Ishikawa (cell line): Measurements from ENCODE around the gene MYO7A.

Source experiments
- CEBPB ChIP-seq: IDR thresholded peaks from 2 replicates; pipeline ENCODE4 v1.6.1; 2012
- CREB1 ChIP-seq: IDR thresholded peaks from 2 replicates; pipeline ENCODE4 v1.6.1; 2012; ENCODE audit warnings: low read depth
- EGR1 ChIP-seq: IDR thresholded peaks from 2 replicates; pipeline ENCODE4 v1.6.1; 2012
- EP300 ChIP-seq: IDR thresholded peaks from 2 replicates; pipeline ENCODE4 v1.6.1; 2012; ENCODE audit warnings: borderline replicate concordance
- FOXM1 ChIP-seq: IDR thresholded peaks from 2 replicates; pipeline ENCODE4 v1.6.1; 2012; ENCODE audit warnings: low read depth, borderline replicate concordance
- NFIC ChIP-seq: IDR thresholded peaks from 2 replicates; pipeline ENCODE4 v1.6.1; 2012
- RAD21 ChIP-seq: IDR thresholded peaks from 2 replicates; pipeline ENCODE4 v1.6.1; 2012; ENCODE audit warnings: low read depth
- TAF1 ChIP-seq: IDR thresholded peaks from 2 replicates; pipeline ENCODE4 v1.6.1; 2012; ENCODE audit warnings: low read depth, mild to moderate bottlenecking
- TCF12 ChIP-seq: IDR thresholded peaks from 2 replicates; pipeline ENCODE4 v1.6.1; 2012; ENCODE audit warnings: low read depth
- TEAD4 ChIP-seq: IDR thresholded peaks from 2 replicates; pipeline ENCODE4 v1.6.1; 2012
- YY1 ChIP-seq: IDR thresholded peaks from 2 replicates; pipeline ENCODE4 v1.6.1; 2012; ENCODE audit warnings: low read depth
- ZBTB7A ChIP-seq: IDR thresholded peaks from 2 replicates; pipeline ENCODE4 v1.6.1; 2012; ENCODE audit warnings: low read depth
- TF ChIP-seq, protein P1 (sequence below): IDR thresholded peaks from 2 replicates; pipeline ENCODE4 v1.6.1; 2012
- TF ChIP-seq, protein P2 (sequence below): IDR thresholded peaks from 2 replicates; pipeline ENCODE4 v1.6.1; 2012
- TF ChIP-seq, protein P3 (sequence below): IDR thresholded peaks from 2 replicates; pipeline ENCODE4 v1.6.1; 2012; ENCODE audit warnings: low read depth, mild to moderate bottlenecking

Gene MYO7A

DNA sequence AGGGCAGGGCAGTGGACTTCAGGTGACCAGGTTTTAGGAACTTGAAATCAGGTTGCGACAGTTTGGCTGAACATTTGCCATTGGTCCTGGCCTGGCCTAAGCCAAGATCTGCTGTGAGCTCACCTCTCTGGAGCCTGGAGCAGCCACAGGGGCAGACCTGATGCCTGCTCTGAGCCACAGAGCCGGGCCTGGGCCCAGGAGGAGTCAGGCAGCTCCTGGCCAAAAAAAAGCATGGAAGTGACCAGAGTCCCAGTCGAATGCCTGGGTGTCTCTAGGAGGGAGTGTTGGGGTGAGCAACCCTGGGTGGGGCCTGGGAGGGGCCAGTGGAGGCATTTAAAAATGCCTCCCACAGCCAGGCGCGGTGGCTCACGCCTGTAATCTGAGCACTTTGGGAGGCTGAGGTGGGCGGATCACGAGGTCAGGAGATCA is 31.4 kb upstream of the MYO7A start:
- no peak for TF ChIP-seq CREB1
- TF ChIP-seq ZBTB7A: no peak
- no peak for TF ChIP-seq YY1
- TF ChIP-seq FOXM1: no peak
- TF ChIP-seq TEAD4: no peak
- no peak for TF ChIP-seq NFIC
- TF ChIP-seq, protein P1, sequence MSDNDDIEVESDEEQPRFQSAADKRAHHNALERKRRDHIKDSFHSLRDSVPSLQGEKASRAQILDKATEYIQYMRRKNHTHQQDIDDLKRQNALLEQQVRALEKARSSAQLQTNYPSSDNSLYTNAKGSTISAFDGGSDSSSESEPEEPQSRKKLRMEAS: no peak
- TF ChIP-seq CEBPB: no peak
- TF ChIP-seq, protein P2, sequence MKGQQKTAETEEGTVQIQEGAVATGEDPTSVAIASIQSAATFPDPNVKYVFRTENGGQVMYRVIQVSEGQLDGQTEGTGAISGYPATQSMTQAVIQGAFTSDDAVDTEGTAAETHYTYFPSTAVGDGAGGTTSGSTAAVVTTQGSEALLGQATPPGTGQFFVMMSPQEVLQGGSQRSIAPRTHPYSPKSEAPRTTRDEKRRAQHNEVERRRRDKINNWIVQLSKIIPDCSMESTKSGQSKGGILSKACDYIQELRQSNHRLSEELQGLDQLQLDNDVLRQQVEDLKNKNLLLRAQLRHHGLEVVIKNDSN: no peak
- no peak for TF ChIP-seq EGR1
- no peak for TF ChIP-seq TAF1
- no peak for TF ChIP-seq RAD21
- TF ChIP-seq TCF12: no peak
- TF ChIP-seq, protein P3, sequence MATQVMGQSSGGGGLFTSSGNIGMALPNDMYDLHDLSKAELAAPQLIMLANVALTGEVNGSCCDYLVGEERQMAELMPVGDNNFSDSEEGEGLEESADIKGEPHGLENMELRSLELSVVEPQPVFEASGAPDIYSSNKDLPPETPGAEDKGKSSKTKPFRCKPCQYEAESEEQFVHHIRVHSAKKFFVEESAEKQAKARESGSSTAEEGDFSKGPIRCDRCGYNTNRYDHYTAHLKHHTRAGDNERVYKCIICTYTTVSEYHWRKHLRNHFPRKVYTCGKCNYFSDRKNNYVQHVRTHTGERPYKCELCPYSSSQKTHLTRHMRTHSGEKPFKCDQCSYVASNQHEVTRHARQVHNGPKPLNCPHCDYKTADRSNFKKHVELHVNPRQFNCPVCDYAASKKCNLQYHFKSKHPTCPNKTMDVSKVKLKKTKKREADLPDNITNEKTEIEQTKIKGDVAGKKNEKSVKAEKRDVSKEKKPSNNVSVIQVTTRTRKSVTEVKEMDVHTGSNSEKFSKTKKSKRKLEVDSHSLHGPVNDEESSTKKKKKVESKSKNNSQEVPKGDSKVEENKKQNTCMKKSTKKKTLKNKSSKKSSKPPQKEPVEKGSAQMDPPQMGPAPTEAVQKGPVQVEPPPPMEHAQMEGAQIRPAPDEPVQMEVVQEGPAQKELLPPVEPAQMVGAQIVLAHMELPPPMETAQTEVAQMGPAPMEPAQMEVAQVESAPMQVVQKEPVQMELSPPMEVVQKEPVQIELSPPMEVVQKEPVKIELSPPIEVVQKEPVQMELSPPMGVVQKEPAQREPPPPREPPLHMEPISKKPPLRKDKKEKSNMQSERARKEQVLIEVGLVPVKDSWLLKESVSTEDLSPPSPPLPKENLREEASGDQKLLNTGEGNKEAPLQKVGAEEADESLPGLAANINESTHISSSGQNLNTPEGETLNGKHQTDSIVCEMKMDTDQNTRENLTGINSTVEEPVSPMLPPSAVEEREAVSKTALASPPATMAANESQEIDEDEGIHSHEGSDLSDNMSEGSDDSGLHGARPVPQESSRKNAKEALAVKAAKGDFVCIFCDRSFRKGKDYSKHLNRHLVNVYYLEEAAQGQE: no peak
- TF ChIP-seq EP300: no peak

DNA sequence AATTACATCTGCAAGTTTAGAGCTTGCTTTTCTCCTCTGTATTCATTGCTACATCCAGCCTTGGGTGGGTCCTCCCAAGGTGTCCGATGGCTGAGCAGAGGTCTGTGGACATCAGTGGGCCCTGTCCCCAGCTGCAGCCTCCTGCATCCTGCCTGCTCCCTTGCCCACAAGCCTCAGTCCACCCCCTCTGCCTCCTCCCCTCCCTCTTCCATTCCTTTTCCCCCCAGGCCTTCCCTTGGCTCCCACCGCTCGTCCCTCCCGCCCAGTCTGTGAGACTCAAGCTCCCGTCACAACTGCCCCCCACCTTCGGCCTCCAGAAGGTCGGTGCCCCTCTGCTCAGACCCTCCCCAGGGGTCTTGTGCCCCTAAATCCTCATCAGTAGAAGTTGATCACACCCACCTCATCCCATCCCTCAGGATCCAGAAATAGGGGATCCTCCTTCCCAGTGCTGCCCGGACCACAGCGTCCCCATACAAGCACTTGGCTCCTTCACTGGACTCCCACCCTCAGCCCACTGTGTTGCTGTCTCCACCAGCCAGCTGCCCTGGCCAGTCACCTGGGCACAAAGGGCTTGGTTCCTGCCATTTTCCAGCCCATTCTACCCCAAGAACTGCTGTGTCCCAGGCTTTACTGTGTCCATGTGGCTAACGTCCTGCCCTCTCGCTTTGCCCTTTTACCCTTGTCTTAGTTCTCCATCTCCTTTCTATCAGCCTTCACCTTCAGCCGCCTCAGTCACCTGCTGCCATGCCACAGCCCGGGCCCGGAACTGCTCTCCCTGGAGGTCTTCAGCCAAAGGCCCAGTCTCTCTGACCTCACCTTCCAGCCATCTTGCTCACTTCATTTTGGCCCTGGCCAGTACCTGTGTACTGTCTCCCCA is 27.6 kb upstream of the MYO7A start:
- no peak for TF ChIP-seq RAD21
- no peak for TF ChIP-seq EGR1
- no peak for TF ChIP-seq ZBTB7A
- TF ChIP-seq, protein P3: no peak
- no peak for TF ChIP-seq TEAD4
- TF ChIP-seq, protein P1: no peak
- TF ChIP-seq, protein P2: no peak
- TF ChIP-seq EP300: no peak
- no peak for TF ChIP-seq TCF12
- no peak for TF ChIP-seq CEBPB
- no peak for TF ChIP-seq YY1
- TF ChIP-seq NFIC: no peak
- no peak for TF ChIP-seq CREB1
- TF ChIP-seq FOXM1: no peak

DNA sequence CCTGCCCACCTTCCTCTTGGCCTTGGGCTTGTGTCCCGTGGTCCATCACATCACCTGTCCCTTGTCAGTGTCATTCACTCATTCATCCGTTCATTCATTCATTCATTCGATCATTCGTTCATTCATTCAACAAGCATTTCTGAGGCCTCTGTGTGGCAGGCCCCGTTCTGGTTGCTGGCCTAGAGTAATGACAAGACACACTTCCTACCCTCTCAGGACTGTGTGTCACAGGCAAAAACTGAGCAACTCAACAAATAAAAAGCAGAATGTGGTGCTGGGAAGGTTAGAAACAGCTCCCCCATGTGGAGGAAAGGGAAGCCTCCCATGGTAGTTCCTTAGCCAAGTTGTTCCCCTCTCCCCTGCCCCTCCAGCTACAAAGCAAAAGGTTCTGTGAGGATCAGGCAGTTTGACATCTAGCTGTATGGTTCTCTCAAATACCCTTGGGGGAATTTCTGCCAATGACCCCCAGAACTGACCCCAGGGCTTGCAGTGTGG is 27.0 kb upstream of the MYO7A start:
- peak; percentile 41 for TF ChIP-seq RAD21
- no peak for TF ChIP-seq YY1

DNA sequence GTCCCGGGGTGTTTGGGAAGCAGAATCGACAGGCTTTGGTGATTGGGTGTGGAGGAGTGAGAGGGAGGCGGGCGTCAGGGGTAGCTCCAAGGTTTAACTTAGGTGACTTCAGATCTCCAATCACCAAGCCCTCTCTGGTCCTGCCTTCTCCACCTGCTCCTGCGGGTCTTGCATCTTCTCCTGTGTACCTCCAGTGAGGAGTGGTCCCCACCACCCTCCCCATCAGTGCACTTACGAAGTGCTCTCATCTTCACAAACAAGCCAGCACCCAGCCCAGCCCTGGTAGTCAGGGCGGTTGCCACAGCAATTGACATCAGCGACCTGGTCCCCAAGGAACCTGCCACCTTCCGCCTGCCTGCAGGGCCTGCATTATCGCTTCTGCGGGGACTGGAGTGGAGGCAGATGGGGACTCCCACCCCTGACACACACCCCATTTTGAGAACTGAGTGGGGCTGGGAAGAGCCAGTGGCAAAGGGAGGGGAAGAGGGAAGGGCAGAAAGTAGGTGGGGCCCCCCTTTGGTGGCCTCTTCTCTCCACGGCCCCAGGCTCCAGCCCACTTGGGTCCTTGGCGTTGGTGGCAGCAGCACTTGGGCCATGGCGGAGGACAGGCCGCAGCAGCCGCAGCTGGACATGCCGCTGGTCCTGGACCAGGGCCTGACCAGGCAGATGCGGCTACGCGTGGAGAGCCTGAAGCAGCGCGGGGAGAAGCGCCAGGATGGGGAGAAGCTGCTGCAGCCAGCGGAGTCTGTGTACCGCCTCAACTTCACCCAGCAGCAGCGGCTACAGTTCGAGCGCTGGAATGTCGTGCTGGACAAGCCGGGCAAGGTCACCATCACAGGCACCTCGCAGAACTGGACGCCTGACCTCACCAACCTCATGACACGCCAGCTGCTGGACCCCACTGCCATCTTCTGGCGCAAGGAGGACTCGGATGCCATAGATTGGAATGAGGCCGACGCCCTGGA is 25.5 kb upstream of the MYO7A start, which contains the start of gene OMP:
OMP (plus strand) TSS at position 595 of the 965 bp plus-strand sequence; CDS start at position 595, 0 bp downstream.
- TF ChIP-seq, protein P2: no peak
- TF ChIP-seq YY1 (no peak), NFIC (no peak), TAF1 (no peak), EGR1 (no peak), ZBTB7A (no peak), EP300 (no peak), CREB1 (no peak), CEBPB (no peak), RAD21 (no peak), FOXM1 (no peak)
- TF ChIP-seq, protein P1: no peak
